B cell (primary cell): ENCODE data around the gene FAM186B.

Source experiments
- EZH2 ChIP-seq: IDR thresholded peaks from 2 replicates; pipeline ENCODE4 v1.6.1; 2012; ENCODE audit warnings: borderline replicate concordance, low read depth, mild to moderate bottlenecking, moderate library complexity, low read length; ENCODE audit not compliant: insufficient read depth, poor library complexity, severe bottlenecking
- TF ChIP-seq, protein P1 (sequence below): fragments of 200-600 bp; IDR thresholded peaks from one replicate; pipeline ENCODE4 v1.8.0; 2022; ENCODE audit warnings: antibody characterized with exemption, mild to moderate bottlenecking

DNA sequence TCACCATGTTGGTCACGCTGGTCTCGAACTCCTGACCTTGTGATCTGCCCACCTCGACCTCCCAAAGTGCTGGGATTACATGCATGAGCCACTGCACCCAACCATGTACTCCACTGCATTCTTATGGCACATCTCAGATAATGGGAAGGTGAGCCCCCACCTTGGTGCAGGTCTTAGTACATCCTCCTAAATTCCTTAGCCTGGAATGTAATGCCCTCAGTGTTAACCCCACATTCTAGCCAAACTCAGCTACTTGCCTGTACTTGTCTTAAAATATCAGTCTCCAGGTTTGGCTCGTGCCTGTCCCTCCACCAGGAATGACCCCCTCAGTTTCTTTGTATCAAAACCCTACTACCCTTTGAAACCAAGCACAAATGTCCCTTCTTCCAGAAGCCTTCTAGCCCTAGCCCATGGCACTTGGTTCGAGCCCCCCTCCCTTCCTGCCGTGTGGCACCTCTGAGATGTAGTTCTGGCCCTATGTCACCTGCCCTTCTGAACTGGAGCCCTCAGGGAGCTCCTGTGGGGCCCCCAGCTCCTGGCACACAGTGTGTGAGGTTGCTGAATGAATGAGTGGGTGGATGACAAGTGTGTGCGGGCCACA lies 58.2 kb downstream of the FAM186B start:
- TF ChIP-seq, protein P1, sequence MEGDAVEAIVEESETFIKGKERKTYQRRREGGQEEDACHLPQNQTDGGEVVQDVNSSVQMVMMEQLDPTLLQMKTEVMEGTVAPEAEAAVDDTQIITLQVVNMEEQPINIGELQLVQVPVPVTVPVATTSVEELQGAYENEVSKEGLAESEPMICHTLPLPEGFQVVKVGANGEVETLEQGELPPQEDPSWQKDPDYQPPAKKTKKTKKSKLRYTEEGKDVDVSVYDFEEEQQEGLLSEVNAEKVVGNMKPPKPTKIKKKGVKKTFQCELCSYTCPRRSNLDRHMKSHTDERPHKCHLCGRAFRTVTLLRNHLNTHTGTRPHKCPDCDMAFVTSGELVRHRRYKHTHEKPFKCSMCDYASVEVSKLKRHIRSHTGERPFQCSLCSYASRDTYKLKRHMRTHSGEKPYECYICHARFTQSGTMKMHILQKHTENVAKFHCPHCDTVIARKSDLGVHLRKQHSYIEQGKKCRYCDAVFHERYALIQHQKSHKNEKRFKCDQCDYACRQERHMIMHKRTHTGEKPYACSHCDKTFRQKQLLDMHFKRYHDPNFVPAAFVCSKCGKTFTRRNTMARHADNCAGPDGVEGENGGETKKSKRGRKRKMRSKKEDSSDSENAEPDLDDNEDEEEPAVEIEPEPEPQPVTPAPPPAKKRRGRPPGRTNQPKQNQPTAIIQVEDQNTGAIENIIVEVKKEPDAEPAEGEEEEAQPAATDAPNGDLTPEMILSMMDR = no peak
- TF ChIP-seq EZH2 = no peak
